Mesenchymal stem cell (in vitro differentiated cells and primary cell): ENCODE results near the gene SYT3.

Source experiments
- DNase-seq: peaks from one replicate; pipeline ENCODE4 v3.0.0-alpha.2; 2013
- H2AFZ ChIP-seq: one replicate; pipeline ENCODE4 v1.6.1; 2013; ENCODE audit warnings: low read depth, mild to moderate bottlenecking, control low read depth, inconsistent platforms, low read length, moderate library complexity
- H2AK5ac ChIP-seq: 2 replicates; pipeline ENCODE4 v1.6.1; 2013; ENCODE audit warnings: low read length, moderate library complexity, mild to moderate bottlenecking, inconsistent platforms; ENCODE audit not compliant: severe bottlenecking
- H2BK120ac ChIP-seq: one replicate; pipeline ENCODE4 v1.6.1; 2013; ENCODE audit warnings: low read depth, mild to moderate bottlenecking, inconsistent platforms, low read length, moderate library complexity
- H2BK12ac ChIP-seq, 2 experiments: one replicate each; pipeline ENCODE4 v1.6.1; 2013; ENCODE audit warnings: inconsistent platforms in 2 of 2, low read length in 2 of 2, mild to moderate bottlenecking in 2 of 2, moderate library complexity in 2 of 2, control low read depth in 1 of 2
- H2BK15ac ChIP-seq: one replicate; pipeline ENCODE4 v1.6.1; 2013; ENCODE audit warnings: mild to moderate bottlenecking, low read depth, inconsistent platforms; ENCODE audit not compliant: poor library complexity, severe bottlenecking
- H2BK5ac ChIP-seq: 2 replicates; pipeline ENCODE4 v1.6.1; 2013; ENCODE audit warnings: low read depth, mild to moderate bottlenecking, low read length, control low read depth, inconsistent platforms; ENCODE audit not compliant: poor library complexity, severe bottlenecking
- H3K14ac ChIP-seq, 2 experiments: one replicate each; pipeline ENCODE4 v1.6.1; 2013; ENCODE audit warnings: inconsistent platforms in 2 of 2, low read length in 2 of 2, control low read depth in 1 of 2, mild to moderate bottlenecking in 1 of 2, moderate library complexity in 1 of 2
- H3K18ac ChIP-seq, 2 experiments: one replicate each; pipeline ENCODE4 v1.6.1; 2013; ENCODE audit warnings: inconsistent platforms in 2 of 2, low read length in 2 of 2, control low read depth in 1 of 2, low read depth in 1 of 2, mild to moderate bottlenecking in 1 of 2
- H3K23ac ChIP-seq, 2 experiments: one replicate each; pipeline ENCODE4 v1.6.1; 2013; ENCODE audit warnings: inconsistent platforms in 2 of 2, low read length in 2 of 2, mild to moderate bottlenecking in 2 of 2, moderate library complexity in 2 of 2, control low read depth in 1 of 2
- H3K27ac ChIP-seq: 2 replicates; pipeline ENCODE4 v1.5.1; 2013; ENCODE audit warnings: mild to moderate bottlenecking, moderate library complexity, low read length, control low read depth, inconsistent platforms; ENCODE audit not compliant: poor library complexity, severe bottlenecking
- H3K27me3 ChIP-seq, 2 experiments: 2 replicates each; pipeline versions ENCODE4 v1.6.1 to v1.7.0; 2013; ENCODE audit warnings: low read length in 2 of 2, mild to moderate bottlenecking in 2 of 2, moderate library complexity in 2 of 2, control low read depth in 1 of 2, inconsistent platforms in 1 of 2; ENCODE audit not compliant: control insufficient read depth in 1 of 2, insufficient read depth in 1 of 2
- H3K36me3 ChIP-seq, 2 experiments: 2 replicates each; pipeline versions ENCODE4 v1.6.1 to v1.7.0; 2013; ENCODE audit warnings: low read length in 2 of 2, control low read depth in 1 of 2, inconsistent platforms in 1 of 2, low read depth in 1 of 2, mild to moderate bottlenecking in 1 of 2; ENCODE audit not compliant: insufficient read depth in 2 of 2, control insufficient read depth in 1 of 2
- H3K4ac ChIP-seq, 2 experiments: one replicate each; pipeline ENCODE4 v1.6.1; 2013; ENCODE audit warnings: inconsistent platforms in 2 of 2, low read length in 2 of 2, mild to moderate bottlenecking in 2 of 2, moderate library complexity in 2 of 2, control low read depth in 1 of 2, low read depth in 1 of 2
- H3K4me1 ChIP-seq: 2 replicates; pipeline ENCODE4 v1.6.1; 2013; ENCODE audit warnings: low read depth, low read length, control low read depth; ENCODE audit not compliant: control insufficient read depth, insufficient read depth
- H3K4me2 ChIP-seq: 2 replicates; pipeline ENCODE4 v1.6.1; 2013; ENCODE audit warnings: low read length, mild to moderate bottlenecking, inconsistent platforms; ENCODE audit not compliant: poor library complexity, severe bottlenecking
- H3K4me3 ChIP-seq, 2 experiments: 2 replicates each; pipeline versions ENCODE4 v1.5.1 to v1.7.0; 2013; ENCODE audit warnings: low read length in 2 of 2, mild to moderate bottlenecking in 2 of 2, control low read depth in 1 of 2, low read depth in 1 of 2; ENCODE audit not compliant: insufficient read depth in 1 of 2
- H3K79me1 ChIP-seq: replicated peaks from 2 replicates; pipeline ENCODE4 v1.6.1; 2013; ENCODE audit warnings: mild to moderate bottlenecking, control low read depth, low read length, inconsistent platforms; ENCODE audit not compliant: poor library complexity, severe bottlenecking
- H3K9ac ChIP-seq: 2 replicates; pipeline ENCODE4 v1.7.0; 2013; ENCODE audit warnings: mild to moderate bottlenecking, low read length, moderate library complexity
- H3K9me3 ChIP-seq: 2 replicates; pipeline ENCODE4 v1.7.0; 2013; ENCODE audit warnings: mild to moderate bottlenecking, low read length; ENCODE audit not compliant: control insufficient read depth
- H4K8ac ChIP-seq: one replicate; pipeline ENCODE4 v1.6.1; 2013; ENCODE audit warnings: inconsistent platforms, mild to moderate bottlenecking, low read length, moderate library complexity
- H4K91ac ChIP-seq: one replicate; pipeline ENCODE4 v1.6.1; 2013; ENCODE audit warnings: mild to moderate bottlenecking, low read length, inconsistent platforms
- WGBS: methylation state at CpG from one replicate; pipeline ENCODE4 v1.1.7; 2013; ENCODE audit warnings: mixed read lengths; 5-methylcytosine and 5-hydroxymethylcytosine counted together

SYT3 gene

GRCh38 chr19:50628146-50628545, 11.5 kb downstream of the SYT3 start:
- H3K18ac ChIP-seq = no peak overlapping the region
- no peak overlapping the region for H2AK5ac ChIP-seq
- no peak overlapping the region for H4K8ac ChIP-seq
- H2BK120ac ChIP-seq = no peak overlapping the region
- no peak overlapping the region for H3K27ac ChIP-seq
- no peaks in the 10 kb centered on the region for H3K36me3 ChIP-seq
- H3K4me3 ChIP-seq = no peak overlapping the region
- no peak overlapping the region for H3K4me2 ChIP-seq
- no peak overlapping the region for H2BK15ac ChIP-seq
- H2BK12ac ChIP-seq = no peak overlapping the region
- H3K27me3 ChIP-seq = peaks cover 0 to 10% of the 10 kb centered on the region in 2 experiments
- DNase-seq = no peak
- 70% methylated on average over 4 of the region's 5 CpGs for WGBS
- H3K4ac ChIP-seq = no peak overlapping the region
- H3K4me1 ChIP-seq = no peaks in the 10 kb centered on the region
- H2AFZ ChIP-seq = no peak overlapping the region
- H2BK5ac ChIP-seq = no peak overlapping the region
- H3K9me3 ChIP-seq = no peaks in the 10 kb centered on the region
- no peak overlapping the region for H3K14ac ChIP-seq
- no peaks in the 10 kb centered on the region for H3K79me1 ChIP-seq
- H3K9ac ChIP-seq = no peak overlapping the region
- H4K91ac ChIP-seq = no peak overlapping the region
- no peak overlapping the region for H3K23ac ChIP-seq

- no peak overlapping the region for H4K8ac ChIP-seq
- 45% methylated on average over 3 of the region's 4 CpGs for WGBS
- H3K79me1 ChIP-seq = no peaks in the 10 kb centered on the region
- no peak overlapping the region for H3K4ac ChIP-seq
- H3K36me3 ChIP-seq = no peaks in the 10 kb centered on the region
- DNase-seq = no peak
- no peak overlapping the region for H3K4me3 ChIP-seq
- H3K27me3 ChIP-seq = peaks cover 0 to 10% of the 10 kb centered on the region in 2 experiments
- H3K27ac ChIP-seq = no peak overlapping the region
- H3K9ac ChIP-seq = no peak overlapping the region
- no peaks in the 10 kb centered on the region for H3K4me1 ChIP-seq
- no peak overlapping the region for H3K18ac ChIP-seq
- H3K14ac ChIP-seq = no peak overlapping the region
- no peak overlapping the region for H2BK15ac ChIP-seq
- no peak overlapping the region for H2BK5ac ChIP-seq
- no peak overlapping the region for H2AFZ ChIP-seq
- H3K23ac ChIP-seq = no peak overlapping the region
- no peak overlapping the region for H2BK12ac ChIP-seq
- no peak overlapping the region for H4K91ac ChIP-seq
- no peak overlapping the region for H2BK120ac ChIP-seq
- H3K4me2 ChIP-seq = no peak overlapping the region
- no peaks in the 10 kb centered on the region for H3K9me3 ChIP-seq
- H2AK5ac ChIP-seq = no peak overlapping the region
Measured at GRCh38 chr19:50626795-50627194, 12.9 kb downstream of the SYT3 start.

GRCh38 chr19:50626011-50626410, 13.7 kb downstream of the SYT3 start:
- Histone ChIP-seq H3K9me3 (no peaks in the 10 kb centered on the region), H2BK5ac (no peak overlapping the region), H3K23ac (no peak overlapping the region), H2AFZ (no peak overlapping the region), H2BK120ac (no peak overlapping the region), H4K91ac (no peak overlapping the region), H3K4me2 (no peak overlapping the region), H4K8ac (no peak overlapping the region), H3K14ac (no peak overlapping the region), H3K36me3 (no peaks in the 10 kb centered on the region), H3K9ac (no peak overlapping the region), H3K27ac (no peak overlapping the region), H3K27me3 (peaks cover 0 to 10% of the 10 kb centered on the region in 2 experiments), H2AK5ac (no peak overlapping the region), H3K4ac (no peak overlapping the region), H3K4me1 (no peaks in the 10 kb centered on the region), H3K18ac (no peak overlapping the region), H3K4me3 (no peak overlapping the region), H3K79me1 (no peaks in the 10 kb centered on the region), H2BK15ac (no peak overlapping the region), H2BK12ac (no peak overlapping the region)
- 37% methylated on average over 4 of the region's 4 CpGs for WGBS
- no peak for DNase-seq

- peaks cover 0 to 10% of the 10 kb centered on the region in 2 experiments for H3K27me3 ChIP-seq
- H3K9ac ChIP-seq = no peak overlapping the region
- no peak overlapping the region for H2AK5ac ChIP-seq
- no peak overlapping the region for H3K23ac ChIP-seq
- no peaks in the 10 kb centered on the region for H3K79me1 ChIP-seq
- H2BK120ac ChIP-seq = no peak overlapping the region
- 92% methylated on average over 44 of the region's 44 CpGs for WGBS
- H3K14ac ChIP-seq = no peak overlapping the region
- no peak overlapping the region for H3K18ac ChIP-seq
- no peak overlapping the region for H3K4me3 ChIP-seq
- peak overlapping the region; percentile 75 for H4K91ac ChIP-seq
- no peaks in the 10 kb centered on the region for H3K36me3 ChIP-seq
- no peak overlapping the region for H2BK12ac ChIP-seq
- no peak overlapping the region for H2BK5ac ChIP-seq
- no peaks in the 10 kb centered on the region for H3K4me1 ChIP-seq
- no peak for DNase-seq
- no peak overlapping the region for H3K4ac ChIP-seq
- H3K9me3 ChIP-seq = no peaks in the 10 kb centered on the region
- H3K4me2 ChIP-seq = no peak overlapping the region
- no peak overlapping the region for H4K8ac ChIP-seq
- no peak overlapping the region for H3K27ac ChIP-seq
- no peak overlapping the region for H2BK15ac ChIP-seq
- H2AFZ ChIP-seq = no peak overlapping the region
Measured at GRCh38 chr19:50624949-50625600, 14.6 kb downstream of the SYT3 start.
